WTC11 (cell line): ENCODE measurements around the gene HFE. TPM values are rescaled to one million over a fixed set of nuclear protein-coding genes. Genes with fewer than 3 reads are reported as not detected.

ENCODE experiments used
- ATF3 ChIP-seq: sonication (generic); formaldehyde crosslinking; conservative IDR thresholded peaks from 2 replicates; pipeline ENCODE4 v1.8.1; 2022; ENCODE audit warnings: mild to moderate bottlenecking, missing genetic modification reagents
- CBFB ChIP-seq: sonication (generic); formaldehyde crosslinking; IDR thresholded peaks from 2 replicates; pipeline ENCODE4 v1.8.1; 2022; ENCODE audit warnings: mild to moderate bottlenecking, low read depth, missing genetic modification reagents
- CREB1 ChIP-seq: sonication (generic); formaldehyde crosslinking; IDR thresholded peaks from 2 replicates; pipeline ENCODE4 v1.8.0; 2023; ENCODE audit warnings: mild to moderate bottlenecking, missing genetic modification reagents
- FOXP1 ChIP-seq: sonication (generic); formaldehyde crosslinking; IDR thresholded peaks from 2 replicates; pipeline ENCODE4 v1.8.0; 2022; ENCODE audit warnings: missing genetic modification reagents, mild to moderate bottlenecking, moderate library complexity, borderline replicate concordance
- FOXP4 ChIP-seq: sonication (generic); formaldehyde crosslinking; IDR thresholded peaks from 2 replicates; pipeline ENCODE4 v1.8.0; 2022; ENCODE audit warnings: mild to moderate bottlenecking, missing genetic modification reagents
- JAZF1 ChIP-seq: fragments of 250-450 bp; sonication (Bioruptor Pico); IDR thresholded peaks from 2 replicates; pipeline ENCODE4 v1.9.0; 2021; ENCODE audit warnings: moderate library complexity, mild to moderate bottlenecking, inconsistent platforms
- KAT7 ChIP-seq: sonication (generic); formaldehyde crosslinking; IDR thresholded peaks from 2 replicates; pipeline ENCODE4 v1.8.1; 2023; ENCODE audit warnings: missing genetic modification reagents, mild to moderate bottlenecking, borderline replicate concordance
- NFATC4 ChIP-seq: fragments of 250-450 bp; sonication (Bioruptor Pico); IDR thresholded peaks from 2 replicates; pipeline ENCODE4 v1.9.0; 2021; ENCODE audit warnings: mild to moderate bottlenecking
- PREB ChIP-seq: sonication (generic); formaldehyde crosslinking; IDR thresholded peaks from 2 replicates; pipeline ENCODE4 v1.8.1; 2022; ENCODE audit warnings: mild to moderate bottlenecking, missing genetic modification reagents, moderate library complexity, borderline replicate concordance
- PRRX2 ChIP-seq: fragments of 250-450 bp; sonication (Bioruptor Pico); IDR thresholded peaks from 2 replicates; pipeline ENCODE4 v1.8.0; 2021; ENCODE audit warnings: mild to moderate bottlenecking
- SP1 ChIP-seq: sonication (generic); formaldehyde crosslinking; conservative IDR thresholded peaks from 2 replicates; pipeline ENCODE4 v1.8.1; 2022; ENCODE audit warnings: missing genetic modification reagents
- STAT6 ChIP-seq: sonication (generic); formaldehyde crosslinking; conservative IDR thresholded peaks from 2 replicates; pipeline ENCODE4 v1.8.1; 2023; ENCODE audit warnings: mild to moderate bottlenecking, low read depth, missing genetic modification reagents, moderate library complexity
- TP53 ChIP-seq: sonication (generic); formaldehyde crosslinking; IDR thresholded peaks from 2 replicates; pipeline ENCODE4 v1.8.1; 2023; ENCODE audit warnings: mild to moderate bottlenecking, missing genetic modification reagents
- USF1 ChIP-seq: sonication (generic); formaldehyde crosslinking; IDR thresholded peaks from 2 replicates; pipeline ENCODE4 v1.8.0; 2022; ENCODE audit warnings: mild to moderate bottlenecking, missing genetic modification reagents
- ZBTB43 ChIP-seq: sonication (generic); formaldehyde crosslinking; IDR thresholded peaks from 2 replicates; pipeline ENCODE4 v1.8.1; 2023; ENCODE audit warnings: mild to moderate bottlenecking, missing genetic modification reagents
- ZNF512 ChIP-seq: sonication (generic); formaldehyde crosslinking; IDR thresholded peaks from 2 replicates; pipeline ENCODE4 v1.8.1; 2022; ENCODE audit warnings: missing genetic modification reagents, borderline replicate concordance
- total RNA-seq: library from RNA; stranded (reverse); gene quantifications from 3 replicates; pipeline ENCODE4 v1.2.3, GENCODE V29; 2021

Gene HFE
- total RNA-seq, 1 experiment from 2014 or later = 1.9 TPM

- TF ChIP-seq USF1 (CRISPR knock-in tag) (peak; percentile 32; the same call in 1 of the 2 replicates), NFATC4 (CRISPR knock-in tag) (peak; percentile 78), TP53 (no peak), PRRX2 (CRISPR knock-in tag) (peak; percentile 85), SP1 (CRISPR knock-in tag) (peak; percentile 82), ZNF512 (CRISPR knock-in tag) (no peak), FOXP4 (CRISPR knock-in tag) (0 out of 2 replicates have a peak, but pooled peaks have one; percentile 56), CBFB (no peak), STAT6 (no peak), JAZF1 (no peak), KAT7 (peak; percentile 74; the same call in 1 of the 2 replicates), PREB (CRISPR knock-in tag) (peak; percentile 92; the same call in 1 of the 2 replicates), CREB1 (CRISPR knock-in tag) (no peak), ZBTB43 (no peak), ATF3 (CRISPR knock-in tag) (0 out of 2 replicates have a peak, but pooled peaks have one; percentile 13), FOXP1 (peak; percentile 72)
- TF ChIP-seq, all 79 proteins: peak for 37
Observed at GRCh38 chr6:26103770-26104456, 16.7 kb downstream of the HFE start (continued).
